Osteocyte (in vitro differentiated cells): ENCODE results near the gene NFIC. TPM values are rescaled to one million over a fixed set of nuclear protein-coding genes. Genes with fewer than 3 reads are reported as not detected.

Source experiments
- DNase-seq: peaks from one replicate; pipeline ENCODE4 v3.0.0; 2021; ENCODE audit warnings: mixed read lengths; ENCODE audit not compliant: unreplicated experiment; ENCODE audit errors: extremely low spot score
- H3K27ac Mint-ChIP-seq: one replicate; pipeline ENCODE4 v1.8.0; 2021; ENCODE audit warnings: mild to moderate bottlenecking, mixed read lengths; ENCODE audit not compliant: unreplicated experiment
- H3K27me3 Mint-ChIP-seq: one replicate; pipeline ENCODE4 v1.8.0; 2021; ENCODE audit warnings: mixed read lengths; ENCODE audit not compliant: unreplicated experiment
- H3K36me3 Mint-ChIP-seq: one replicate; pipeline ENCODE4 v1.8.0; 2021; ENCODE audit warnings: mixed read lengths; ENCODE audit not compliant: unreplicated experiment
- H3K4me1 Mint-ChIP-seq: one replicate; pipeline ENCODE4 v1.8.0; 2021; ENCODE audit warnings: mixed read lengths; ENCODE audit not compliant: unreplicated experiment
- H3K4me3 Mint-ChIP-seq: one replicate; pipeline ENCODE4 v1.8.0; 2021; ENCODE audit warnings: mild to moderate bottlenecking, moderate library complexity, mixed read lengths; ENCODE audit not compliant: unreplicated experiment
- H3K9me3 Mint-ChIP-seq: one replicate; pipeline ENCODE4 v1.8.0; 2021; ENCODE audit warnings: mixed read lengths; ENCODE audit not compliant: unreplicated experiment
- CTCF ChIP-seq: fragments of 200-600 bp; sonication (generic); IDR thresholded peaks from 2 replicates; pipeline ENCODE4 v1.5.0; 2021; ENCODE audit warnings: antibody characterized with exemption, mild to moderate bottlenecking, moderate library complexity
- total RNA-seq: library from RNA; stranded (reverse); gene quantifications from 2 replicates; pipeline ENCODE4 v1.2.1, GENCODE V29; 2021

NFIC gene
- total RNA-seq, 1 donor from 2014 or later = 63.8 TPM

GRCh38 chr19:3491396-3492119 lies 125.2 kb downstream of the NFIC start:
- Mint-ChIP-seq H3K27me3 (no peaks in the 10 kb centered on the region), H3K27ac (no peak overlapping the region), H3K4me3 (no peak overlapping the region), H3K36me3 (peaks cover 8% of the 10 kb centered on the region), H3K4me1 (no peaks in the 10 kb centered on the region), H3K9me3 (no peaks in the 10 kb centered on the region)
- no peak for TF ChIP-seq CTCF
- DNase-seq = no peak

DNA sequence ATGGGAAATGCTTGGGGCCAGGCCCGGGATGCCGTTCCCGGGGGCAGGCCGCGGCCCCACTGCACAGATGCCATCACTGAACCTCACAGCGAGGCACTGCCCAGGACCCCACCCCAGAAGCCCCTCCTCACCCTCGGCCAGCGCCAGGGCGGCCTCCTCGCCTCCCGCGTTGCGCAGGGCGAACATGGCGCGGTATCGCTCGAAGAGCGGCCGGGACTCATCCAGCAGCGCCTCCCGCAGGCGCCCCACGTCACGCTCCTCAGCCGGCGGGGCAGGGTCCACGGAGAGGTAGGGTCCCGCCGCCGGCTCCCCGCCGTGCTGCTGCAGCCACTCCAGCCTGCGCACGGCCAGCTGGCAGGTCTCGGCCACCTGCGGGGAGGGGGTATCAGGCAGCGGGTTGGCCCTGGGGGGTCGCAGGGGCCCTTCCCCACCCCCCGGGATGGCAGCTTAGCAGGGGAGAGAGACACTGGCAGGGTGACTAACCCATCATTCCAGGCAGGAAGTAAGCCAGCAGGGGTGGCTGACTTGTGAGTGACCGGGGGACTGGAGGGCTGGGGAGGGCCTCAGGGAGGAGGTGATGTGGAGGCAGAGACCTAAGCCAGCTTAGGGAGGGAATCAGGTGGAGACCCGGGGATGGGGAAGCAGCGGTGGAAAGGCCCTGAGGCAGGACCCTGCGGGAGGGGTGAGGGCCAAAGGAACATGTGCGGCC lies 125.9 kb downstream of the NFIC start:
- Mint-ChIP-seq H3K36me3 (peaks cover 11% of the 10 kb centered on the region), H3K4me3 (no peak overlapping the region), H3K27ac (no peak overlapping the region), H3K4me1 (no peaks in the 10 kb centered on the region), H3K9me3 (no peaks in the 10 kb centered on the region), H3K27me3 (no peaks in the 10 kb centered on the region)
- no peak for DNase-seq
- TF ChIP-seq CTCF = no peak

- no peaks in the 10 kb centered on the region for H3K4me1 Mint-ChIP-seq
- no peaks in the 10 kb centered on the region for H3K27me3 Mint-ChIP-seq
- no peak overlapping the region for H3K27ac Mint-ChIP-seq
- DNase-seq = no peak
- H3K4me3 Mint-ChIP-seq = no peak overlapping the region
- H3K9me3 Mint-ChIP-seq = no peaks in the 10 kb centered on the region
- peaks cover 12% of the 10 kb centered on the region for H3K36me3 Mint-ChIP-seq
- no peak for TF ChIP-seq CTCF
Observed at GRCh38 chr19:3492919-3493318, 126.5 kb downstream of the NFIC start.

GRCh38 chr19:3493651-3494050 lies 127.3 kb downstream of the NFIC start:
- Mint-ChIP-seq H3K36me3 (peaks cover 13% of the 10 kb centered on the region), H3K4me1 (no peaks in the 10 kb centered on the region), H3K27me3 (no peaks in the 10 kb centered on the region), H3K9me3 (no peaks in the 10 kb centered on the region), H3K27ac (no peak overlapping the region), H3K4me3 (no peak overlapping the region)
- no peak for TF ChIP-seq CTCF
- no peak for DNase-seq

DNA sequence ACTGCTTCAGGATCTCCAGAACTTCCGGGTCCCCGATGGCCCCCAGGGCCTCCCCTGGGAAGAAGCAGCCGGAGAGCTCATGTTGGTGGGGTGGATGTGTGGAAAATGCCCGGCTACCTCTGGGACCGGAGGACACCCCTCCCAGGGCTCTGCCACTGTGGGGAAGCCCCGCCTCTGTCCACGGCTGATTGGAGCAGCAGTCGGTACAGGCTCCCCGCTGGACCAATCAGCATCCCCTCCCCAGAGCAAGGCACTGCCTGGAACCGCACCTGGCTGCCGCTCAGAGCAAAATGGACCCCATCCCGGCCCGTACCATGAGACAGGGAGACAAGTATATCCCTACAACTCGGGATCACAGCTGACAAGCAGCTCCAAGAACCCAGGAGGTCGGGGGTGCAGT lies 127.7 kb downstream of the NFIC start:
- H3K9me3 Mint-ChIP-seq = no peaks in the 10 kb centered on the region
- TF ChIP-seq CTCF = no peak

More for the DNA sequence above, 127.7 kb downstream of the NFIC start:
- Mint-ChIP-seq H3K27me3 (no peaks in the 10 kb centered on the region), H3K4me3 (no peak overlapping the region), H3K27ac (no peak overlapping the region), H3K4me1 (peaks cover 3% of the 10 kb centered on the region), H3K36me3 (peaks cover 13% of the 10 kb centered on the region)
- no peak for DNase-seq
